Chondrocyte (in vitro differentiated cells): ENCODE data around the gene WWOX. TPM values are rescaled to one million over a fixed set of nuclear protein-coding genes. Genes with fewer than 3 reads are reported as not detected.

Experiments used
- DNase-seq: peaks from one replicate; pipeline ENCODE4 v3.0.0; 2021; ENCODE audit warnings: mixed read lengths, low spot score
- H3K27ac Mint-ChIP-seq: one replicate; pipeline ENCODE4 v1.8.0; 2021; ENCODE audit warnings: mild to moderate bottlenecking, moderate library complexity, mixed read lengths; ENCODE audit not compliant: unreplicated experiment
- H3K27me3 Mint-ChIP-seq: 2 replicates; pipeline ENCODE4 v1.8.0; 2021; ENCODE audit warnings: low read depth, mixed read lengths
- H3K36me3 Mint-ChIP-seq: 2 replicates; pipeline ENCODE4 v1.8.0; 2021; ENCODE audit warnings: low read depth, mixed read lengths
- H3K4me1 Mint-ChIP-seq: 2 replicates; pipeline ENCODE4 v1.8.0; 2021; ENCODE audit warnings: low read depth, mild to moderate bottlenecking, mixed read lengths
- H3K4me3 Mint-ChIP-seq: one replicate; pipeline ENCODE4 v1.8.0; 2021; ENCODE audit warnings: mild to moderate bottlenecking, moderate library complexity, mixed read lengths; ENCODE audit not compliant: unreplicated experiment
- H3K9me3 Mint-ChIP-seq: 2 replicates; pipeline ENCODE4 v1.8.0; 2021; ENCODE audit warnings: low read depth, mixed read lengths
- CTCF ChIP-seq: fragments of 200-600 bp; sonication (generic); IDR thresholded peaks from 2 replicates; pipeline ENCODE4 v1.5.0; 2021; ENCODE audit warnings: antibody characterized with exemption, mild to moderate bottlenecking, moderate library complexity
- total RNA-seq: library from RNA; stranded (reverse); gene quantifications from 3 replicates; pipeline ENCODE4 v1.2.1, GENCODE V29; 2021

WWOX gene
- total RNA-seq, 1 donor from 2014 or later: 12.1 TPM

DNA sequence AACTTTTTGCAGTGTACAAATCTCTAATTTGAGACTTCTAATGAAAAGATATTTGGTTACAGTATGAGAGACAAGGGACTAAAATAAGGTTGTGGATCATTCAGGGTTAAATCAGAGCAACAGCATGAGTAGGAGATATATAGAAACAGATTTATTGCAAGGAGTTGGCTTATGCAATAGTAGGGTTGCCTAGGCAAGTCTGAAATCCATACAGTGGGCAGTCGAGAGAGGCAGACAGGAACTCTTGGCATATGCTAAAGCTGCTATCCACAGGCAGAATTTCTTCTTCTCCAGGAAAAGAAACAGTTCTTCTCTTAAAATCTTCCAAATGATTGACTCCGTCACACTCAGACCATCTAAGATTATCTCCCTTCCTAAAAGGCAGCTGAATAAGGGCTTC, 1000.3 kb downstream of the WWOX start:
- Mint-ChIP-seq H3K4me3 (no peak overlapping the region), H3K4me1 (no peaks in the 10 kb centered on the region), H3K9me3 (peaks cover 8% of the 10 kb centered on the region), H3K36me3 (no peaks in the 10 kb centered on the region), H3K27me3 (peaks cover 5% of the 10 kb centered on the region), H3K27ac (no peak overlapping the region)
- DNase-seq: no peak
- TF ChIP-seq CTCF: no peak

- Mint-ChIP-seq H3K36me3 (no peaks in the 10 kb centered on the region), H3K27ac (no peak overlapping the region), H3K4me3 (no peak overlapping the region), H3K27me3 (peaks cover 5% of the 10 kb centered on the region), H3K4me1 (no peaks in the 10 kb centered on the region), H3K9me3 (peaks cover 8% of the 10 kb centered on the region)
- no peak for DNase-seq
- no peak for TF ChIP-seq CTCF
These were observed 1001.0 kb downstream of the WWOX start for GRCh38 chr16:79100447-79100846.

DNA sequence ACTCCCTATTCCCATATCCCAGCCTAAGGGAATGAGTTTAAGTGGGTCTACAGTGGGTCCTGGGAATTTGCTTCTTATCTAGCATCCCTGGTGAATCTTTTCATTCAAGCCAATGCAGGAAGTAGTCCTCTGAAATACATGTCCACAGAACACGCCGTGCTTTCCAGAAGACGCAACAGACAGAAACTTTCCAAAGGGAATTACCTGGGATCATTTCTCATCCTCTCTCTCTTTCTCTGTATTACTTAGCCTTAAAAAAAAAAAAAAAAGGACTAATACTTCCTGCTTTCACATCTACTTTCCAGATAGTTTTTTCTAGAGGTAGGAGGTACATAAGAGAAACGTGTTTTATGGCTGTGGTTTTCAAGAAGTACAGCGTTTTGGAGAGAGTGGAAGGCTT, 1002.0 kb downstream of the WWOX start:
- DNase-seq: no peak
- Mint-ChIP-seq H3K36me3 (no peaks in the 10 kb centered on the region), H3K4me1 (no peaks in the 10 kb centered on the region), H3K27ac (no peak overlapping the region), H3K9me3 (peaks cover 8% of the 10 kb centered on the region), H3K27me3 (peaks cover 5% of the 10 kb centered on the region), H3K4me3 (no peak overlapping the region)
- TF ChIP-seq CTCF: no peak

DNA sequence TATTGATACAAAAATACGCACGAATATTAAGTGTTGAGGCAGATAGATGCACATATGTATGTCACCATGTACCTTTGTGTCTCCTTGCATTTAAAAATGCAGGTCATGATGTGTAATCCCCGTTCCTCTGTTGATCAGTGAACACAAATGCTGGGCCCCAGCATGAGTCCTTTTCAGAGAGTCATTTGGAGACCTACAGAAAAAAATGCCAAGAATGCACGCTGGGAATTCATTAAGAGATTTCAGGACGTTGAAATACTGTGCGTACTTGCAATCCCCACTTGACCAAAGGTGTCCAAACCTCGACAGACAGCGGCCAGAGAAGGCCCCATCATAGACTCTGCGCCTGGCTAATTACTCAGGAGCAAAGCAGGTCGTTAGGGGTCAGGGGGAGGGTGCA, 1005.1 kb downstream of the WWOX start:
- no peak for DNase-seq
- Mint-ChIP-seq H3K27ac (no peak overlapping the region), H3K4me3 (no peak overlapping the region), H3K36me3 (no peaks in the 10 kb centered on the region), H3K27me3 (peaks cover 5% of the 10 kb centered on the region), H3K4me1 (no peaks in the 10 kb centered on the region), H3K9me3 (peaks cover 2% of the 10 kb centered on the region)
- no peak for TF ChIP-seq CTCF

DNA sequence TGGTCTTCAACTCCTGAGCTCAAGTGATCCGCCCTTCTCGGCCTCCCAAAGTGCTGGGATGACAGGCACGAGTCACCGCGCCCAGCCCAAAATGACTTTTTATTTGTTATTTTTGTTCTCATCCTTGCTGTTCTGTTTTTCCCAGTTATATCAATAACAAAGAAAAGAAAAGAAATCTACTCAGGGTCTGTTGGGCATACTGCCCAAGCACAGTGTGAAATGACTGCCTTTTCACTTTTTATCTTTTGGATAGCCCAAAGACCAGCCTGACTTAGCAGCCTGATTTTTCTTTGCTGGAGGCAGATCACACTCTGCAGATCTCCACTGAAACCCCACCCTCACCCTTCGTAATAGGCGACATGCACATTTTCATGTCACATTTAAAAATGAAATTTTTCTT, 1007.8 kb downstream of the WWOX start:
- DNase-seq: no peak
- H3K9me3 Mint-ChIP-seq: peaks cover 3% of the 10 kb centered on the region
- TF ChIP-seq CTCF: no peak
- H3K27ac Mint-ChIP-seq: no peak overlapping the region
- no peak overlapping the region for H3K4me3 Mint-ChIP-seq
- H3K27me3 Mint-ChIP-seq: peaks cover 5% of the 10 kb centered on the region
- H3K36me3 Mint-ChIP-seq: no peaks in the 10 kb centered on the region
- H3K4me1 Mint-ChIP-seq: no peaks in the 10 kb centered on the region
